GM21515 (cell line): ENCODE results near the gene SOX6.

ENCODE experiments used
- ATAC-seq: cut with Tn5 transposase; IDR thresholded peaks from one replicate; pipeline ENCODE4 v1.9.1; 2021; ENCODE audit not compliant: unreplicated experiment

SOX6 gene

GRCh38 chr11:16278979-16279378 is 77.4 kb downstream of the SOX6 start:
- no peak for ATAC-seq

- ATAC-seq = no peak
Observed at GRCh38 chr11:16278273-16278672, 78.1 kb downstream of the SOX6 start.

GRCh38 chr11:16276251-16276650 is 80.1 kb downstream of the SOX6 start:
- no peak for ATAC-seq

GRCh38 chr11:16271258-16271657 is 85.1 kb downstream of the SOX6 start:
- no peak for ATAC-seq

- no peak for ATAC-seq
Observed at GRCh38 chr11:16266021-16266420, 90.3 kb downstream of the SOX6 start.

- ATAC-seq = no peak
Observed at GRCh38 chr11:16265022-16265421, 91.3 kb downstream of the SOX6 start.

- no peak for ATAC-seq
Observed at GRCh38 chr11:16262645-16262955, 93.7 kb downstream of the SOX6 start.

- peak; percentile 68 for ATAC-seq
Observed at GRCh38 chr11:16261836-16262644, 94.3 kb downstream of the SOX6 start.

GRCh38 chr11:16252373-16252772 is 104.0 kb downstream of the SOX6 start:
- ATAC-seq = no peak

- no peak for ATAC-seq
Observed at GRCh38 chr11:16248248-16248647, 108.1 kb downstream of the SOX6 start.

GRCh38 chr11:16242806-16243205 is 113.5 kb downstream of the SOX6 start:
- peak; percentile 87 for ATAC-seq

GRCh38 chr11:16240687-16241086 is 115.7 kb downstream of the SOX6 start:
- no peak for ATAC-seq

GRCh38 chr11:16239141-16240105 is 116.9 kb downstream of the SOX6 start:
- no peak for ATAC-seq

- ATAC-seq = no peak
Observed at GRCh38 chr11:16226245-16226644, 130.1 kb downstream of the SOX6 start.

GRCh38 chr11:16225623-16226022 is 130.7 kb downstream of the SOX6 start:
- no peak for ATAC-seq

GRCh38 chr11:16223558-16223957 is 132.8 kb downstream of the SOX6 start:
- no peak for ATAC-seq

- ATAC-seq = no peak
Observed at GRCh38 chr11:16217631-16218030, 138.7 kb downstream of the SOX6 start.

- no peak for ATAC-seq
Observed at GRCh38 chr11:16216831-16217230, 139.5 kb downstream of the SOX6 start.

- no peak for ATAC-seq
Observed at GRCh38 chr11:16215352-16215751, 141.0 kb downstream of the SOX6 start.

GRCh38 chr11:16211407-16211806 is 144.9 kb downstream of the SOX6 start:
- no peak for ATAC-seq

- ATAC-seq = no peak
Observed at GRCh38 chr11:16204261-16204660, 152.1 kb downstream of the SOX6 start.

GRCh38 chr11:16195651-16196050 is 160.7 kb downstream of the SOX6 start:
- ATAC-seq = no peak
